Body of pancreas (tissue), 4 donors: Measurements from ENCODE around the gene GANAB.

Source experiments
- CTCF ChIP-seq, 7 experiments: fragments of 450-650 bp in 4 of 7; fragments of 200-600 bp in 3 of 7; sonication (generic) in 3 of 7; IDR thresholded peaks; one replicate each; pipeline ENCODE4 v1.5.1; 2016 to 2019; ENCODE audit warnings: antibody characterized with exemption in 7 of 7
- POLR2A ChIP-seq, 3 donors: fragments of 450-650 bp; IDR thresholded peaks; one replicate each; pipeline ENCODE4 v1.6.1; 2016; ENCODE audit warnings: antibody characterized with exemption in 3 of 3, mild to moderate bottlenecking in 2 of 3

- TF ChIP-seq POLR2A (IDR thresholded peaks at IDR 0.05) (no peak), CTCF (IDR thresholded peaks at IDR 0.05) (peak in 6 of 7 experiments; percentile 33 to 62 (median 55))
These were observed 52.9 kb downstream of the GANAB start for GRCh38 chr11:62593434-62594044.
